Panc1 (cell line): ENCODE data around the gene ATP6V1F.

ENCODE experiments used
- CTCF ChIP-seq: fragments of 450-650 bp; IDR thresholded peaks from 2 replicates; pipeline ENCODE4 v1.5.1; 2017; ENCODE audit warnings: mild to moderate bottlenecking
- POLR2AphosphoS5 ChIP-seq: IDR thresholded peaks from 2 replicates; pipeline ENCODE4 v1.6.1; 2012; ENCODE audit warnings: mild to moderate bottlenecking, low read depth, low read length, moderate library complexity
- SIN3A ChIP-seq: IDR thresholded peaks from 2 replicates; pipeline ENCODE4 v1.6.1; 2012; ENCODE audit warnings: low read depth, mild to moderate bottlenecking, low read length, moderate library complexity, borderline replicate concordance; ENCODE audit not compliant: insufficient read depth
- TCF7L2 ChIP-seq: IDR thresholded peaks from 2 replicates; pipeline ENCODE4 v1.6.1; 2011; ENCODE audit warnings: mild to moderate bottlenecking, low read depth, low read length, inconsistent platforms
- TF ChIP-seq, protein P1 (sequence below), 2 experiments: IDR thresholded peaks; 2 replicates each; pipeline ENCODE4 v1.6.1; 2011 to 2012; ENCODE audit warnings: low read depth in 2 of 2, control low read depth in 1 of 2, low read length in 1 of 2, mild to moderate bottlenecking in 1 of 2, moderate library complexity in 1 of 2; ENCODE audit not compliant: insufficient read depth in 1 of 2

GRCh38 chr7:128893251-128894100, 30.8 kb downstream of the ATP6V1F start:
- TF ChIP-seq CTCF, result no peak
- no peak for TF ChIP-seq SIN3A
- no peak for TF ChIP-seq TCF7L2
- TF ChIP-seq POLR2AphosphoS5, result no peak
- TF ChIP-seq, protein P1, sequence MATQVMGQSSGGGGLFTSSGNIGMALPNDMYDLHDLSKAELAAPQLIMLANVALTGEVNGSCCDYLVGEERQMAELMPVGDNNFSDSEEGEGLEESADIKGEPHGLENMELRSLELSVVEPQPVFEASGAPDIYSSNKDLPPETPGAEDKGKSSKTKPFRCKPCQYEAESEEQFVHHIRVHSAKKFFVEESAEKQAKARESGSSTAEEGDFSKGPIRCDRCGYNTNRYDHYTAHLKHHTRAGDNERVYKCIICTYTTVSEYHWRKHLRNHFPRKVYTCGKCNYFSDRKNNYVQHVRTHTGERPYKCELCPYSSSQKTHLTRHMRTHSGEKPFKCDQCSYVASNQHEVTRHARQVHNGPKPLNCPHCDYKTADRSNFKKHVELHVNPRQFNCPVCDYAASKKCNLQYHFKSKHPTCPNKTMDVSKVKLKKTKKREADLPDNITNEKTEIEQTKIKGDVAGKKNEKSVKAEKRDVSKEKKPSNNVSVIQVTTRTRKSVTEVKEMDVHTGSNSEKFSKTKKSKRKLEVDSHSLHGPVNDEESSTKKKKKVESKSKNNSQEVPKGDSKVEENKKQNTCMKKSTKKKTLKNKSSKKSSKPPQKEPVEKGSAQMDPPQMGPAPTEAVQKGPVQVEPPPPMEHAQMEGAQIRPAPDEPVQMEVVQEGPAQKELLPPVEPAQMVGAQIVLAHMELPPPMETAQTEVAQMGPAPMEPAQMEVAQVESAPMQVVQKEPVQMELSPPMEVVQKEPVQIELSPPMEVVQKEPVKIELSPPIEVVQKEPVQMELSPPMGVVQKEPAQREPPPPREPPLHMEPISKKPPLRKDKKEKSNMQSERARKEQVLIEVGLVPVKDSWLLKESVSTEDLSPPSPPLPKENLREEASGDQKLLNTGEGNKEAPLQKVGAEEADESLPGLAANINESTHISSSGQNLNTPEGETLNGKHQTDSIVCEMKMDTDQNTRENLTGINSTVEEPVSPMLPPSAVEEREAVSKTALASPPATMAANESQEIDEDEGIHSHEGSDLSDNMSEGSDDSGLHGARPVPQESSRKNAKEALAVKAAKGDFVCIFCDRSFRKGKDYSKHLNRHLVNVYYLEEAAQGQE (IDR thresholded peaks at IDR 0.05; ENCODE audit: insufficient read depth in 1 of 2, low read depth in 2 of 2, low read length in 1 of 2), result no peak
